ENCODE data around the gene HOXA13.

Gene HOXA13

DNA sequence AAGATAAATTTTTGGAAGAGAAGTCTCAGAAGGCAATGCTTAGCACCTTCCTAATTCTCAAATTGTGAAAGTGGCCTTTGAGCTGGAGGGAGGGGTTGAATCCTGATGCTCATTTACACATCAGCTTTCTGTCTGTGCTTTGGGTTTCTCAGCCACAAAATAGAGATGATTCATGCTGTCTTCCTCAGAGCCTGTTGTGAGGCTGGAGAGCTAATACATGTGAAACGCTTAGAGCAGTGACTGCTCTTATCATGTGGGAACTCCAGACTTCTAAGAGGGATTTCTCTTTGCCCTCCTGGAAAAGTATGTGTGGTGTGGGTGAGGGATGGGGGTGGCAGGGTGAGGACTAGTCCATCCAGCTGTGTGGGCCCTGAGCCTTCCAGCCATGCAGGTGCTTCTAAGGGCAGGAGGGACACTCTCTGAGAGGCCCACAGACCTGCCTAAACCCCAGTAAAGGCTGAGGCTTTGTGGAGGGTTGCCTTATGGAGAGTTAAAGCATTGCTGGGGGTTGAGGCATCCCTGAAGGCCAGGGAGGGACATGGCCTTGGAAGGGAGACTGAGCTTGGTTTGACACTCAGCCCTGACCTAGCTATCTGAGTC, 37.9 kb upstream of the HOXA13 start:
- no peak for DNase-seq (ENCODE audit: low spot score)

DNA sequence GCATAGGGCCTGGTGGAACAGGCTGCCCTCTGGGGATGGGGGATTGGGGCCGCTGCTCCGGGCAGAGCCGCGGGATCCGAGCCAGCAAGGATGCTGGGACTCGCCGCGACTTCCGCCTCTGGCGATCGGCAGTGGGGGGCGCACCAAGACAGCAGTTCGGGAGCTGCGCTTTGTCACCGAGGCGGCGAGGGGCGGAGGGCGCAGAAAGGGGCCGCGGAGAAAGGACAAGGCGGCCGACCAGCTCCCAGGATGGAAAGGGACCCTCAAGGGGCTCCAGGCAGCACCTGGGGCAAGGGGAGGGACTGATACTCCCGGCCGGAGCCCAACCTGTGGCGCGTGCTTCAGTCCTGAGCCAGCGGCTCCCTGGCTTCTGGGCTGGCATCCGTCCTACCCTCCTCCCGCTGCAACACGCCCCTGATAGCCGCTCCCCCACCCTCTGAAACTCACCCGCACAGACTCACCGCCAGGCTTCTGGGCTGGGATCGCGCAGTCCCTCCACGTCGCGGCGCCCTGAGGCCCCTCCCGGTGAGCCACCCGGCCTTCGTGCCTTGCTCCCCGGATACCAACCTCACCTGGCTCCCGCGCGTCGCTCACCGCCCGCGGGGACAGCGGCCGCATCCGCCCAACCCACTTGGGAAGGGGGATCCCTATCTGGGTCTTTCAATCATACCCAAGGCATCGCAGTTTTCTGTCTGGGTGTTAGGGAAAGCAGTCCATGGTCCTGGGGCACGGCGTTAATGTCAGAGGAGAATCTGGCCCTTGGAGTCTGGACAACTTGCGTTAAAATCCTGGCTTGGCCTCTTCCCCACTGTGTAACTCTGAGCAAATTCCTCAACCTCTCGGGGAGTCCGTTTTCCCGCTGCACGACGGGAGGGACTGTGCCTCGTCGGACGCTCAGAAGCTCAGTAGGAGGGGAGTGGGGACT, 35.8 kb upstream of the HOXA13 start:
- DNase-seq (ENCODE audit: low spot score), result no peak

DNA sequence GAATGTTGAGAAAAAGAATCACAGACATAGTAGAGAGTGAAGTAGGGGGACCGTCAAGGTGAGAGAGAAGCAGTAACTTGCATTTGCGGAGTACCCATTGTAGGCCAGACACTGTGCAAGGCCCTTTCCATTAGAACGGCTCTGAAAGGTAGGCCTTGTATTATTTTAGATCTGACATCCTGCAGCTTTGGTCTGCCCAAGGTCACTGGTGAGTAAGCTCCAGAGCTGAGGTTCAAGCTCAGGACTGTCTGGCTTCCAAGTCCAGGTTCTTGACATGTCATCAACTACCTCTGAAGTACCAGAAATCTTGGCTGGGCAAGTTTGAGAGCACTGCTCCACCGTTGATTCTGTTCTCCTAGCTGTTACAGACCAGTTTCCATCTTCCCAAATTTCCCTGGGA, 29.6 kb upstream of the HOXA13 start:
- no peak for DNase-seq (ENCODE audit: low spot score)

DNA sequence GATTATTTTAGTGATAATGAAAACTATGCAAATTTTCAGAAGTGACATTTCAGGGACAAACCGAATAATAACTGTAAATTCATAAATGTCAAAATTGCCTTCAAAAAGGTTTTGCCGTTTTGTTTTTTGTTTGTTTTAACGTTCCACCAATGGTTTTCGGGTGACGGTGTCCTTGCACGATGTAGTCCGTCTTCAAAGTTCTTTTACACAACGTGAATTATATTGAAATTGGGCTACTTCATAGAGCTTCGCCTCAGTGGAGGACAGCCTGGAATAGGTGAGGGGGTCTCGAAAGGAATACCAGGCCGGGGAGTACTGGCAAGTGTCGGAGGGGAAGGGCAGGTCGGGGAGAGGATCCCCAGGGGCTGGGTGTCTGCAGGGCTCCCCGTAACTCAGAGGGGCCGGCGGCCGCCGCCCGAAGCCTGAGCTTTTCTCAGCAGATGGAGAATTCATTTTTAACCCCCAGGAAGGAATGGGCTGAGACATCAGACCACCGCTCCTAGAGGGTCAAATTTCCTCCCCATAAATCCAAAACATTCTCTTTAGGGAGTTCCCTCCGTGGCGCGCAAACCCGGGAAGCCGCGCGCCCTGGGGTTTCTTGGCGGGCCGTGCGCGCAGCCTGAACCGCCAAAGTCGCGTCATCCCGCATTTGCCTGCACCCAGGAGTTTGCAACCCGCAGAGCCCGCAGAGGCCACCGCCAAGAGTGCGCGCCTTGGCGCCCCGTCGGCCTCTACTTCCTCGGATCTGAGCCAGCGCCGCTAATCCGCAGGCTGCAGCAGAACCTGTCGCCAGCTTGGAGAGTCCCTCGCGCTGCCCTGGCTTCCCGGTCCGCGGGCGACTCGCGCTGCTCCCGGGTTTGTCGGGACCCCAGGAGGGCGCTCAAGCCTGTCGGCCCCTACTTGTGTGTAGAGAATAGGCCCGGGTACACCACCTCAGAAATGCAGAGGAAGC, 25.4 kb upstream of the HOXA13 start:
- DNase-seq (ENCODE audit: low spot score), result no peak

DNA sequence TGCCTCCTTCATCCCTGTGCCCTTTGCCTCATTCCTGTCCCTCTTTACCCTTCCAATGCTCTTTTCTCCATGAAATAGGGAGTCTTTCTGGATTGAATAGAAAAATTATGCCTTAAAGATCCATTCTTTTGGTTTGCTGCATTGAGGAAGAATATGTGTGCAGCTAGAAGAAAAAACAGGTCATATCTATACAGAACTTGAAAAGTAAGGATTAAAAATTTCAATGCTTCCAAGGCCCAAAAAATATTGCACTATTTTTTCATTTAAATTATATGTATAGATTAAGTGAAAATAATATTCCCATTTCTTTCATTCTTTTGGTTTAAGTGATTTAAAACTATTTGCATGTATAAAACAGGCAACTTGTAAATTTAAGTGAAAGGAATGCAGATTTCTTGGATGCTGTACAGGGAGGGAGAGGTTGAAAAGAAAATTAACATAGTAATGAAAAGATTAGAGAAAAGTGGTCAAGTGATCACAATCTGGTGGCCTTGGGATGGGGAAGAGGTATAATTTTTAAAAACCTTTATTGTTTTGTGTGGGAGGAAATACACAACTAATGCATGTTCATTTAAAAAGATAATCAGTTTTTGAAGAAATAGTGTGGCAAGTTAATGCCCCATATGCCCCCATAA, 24.2 kb upstream of the HOXA13 start:
- DNase-seq (ENCODE audit: low spot score), result no peak

DNA sequence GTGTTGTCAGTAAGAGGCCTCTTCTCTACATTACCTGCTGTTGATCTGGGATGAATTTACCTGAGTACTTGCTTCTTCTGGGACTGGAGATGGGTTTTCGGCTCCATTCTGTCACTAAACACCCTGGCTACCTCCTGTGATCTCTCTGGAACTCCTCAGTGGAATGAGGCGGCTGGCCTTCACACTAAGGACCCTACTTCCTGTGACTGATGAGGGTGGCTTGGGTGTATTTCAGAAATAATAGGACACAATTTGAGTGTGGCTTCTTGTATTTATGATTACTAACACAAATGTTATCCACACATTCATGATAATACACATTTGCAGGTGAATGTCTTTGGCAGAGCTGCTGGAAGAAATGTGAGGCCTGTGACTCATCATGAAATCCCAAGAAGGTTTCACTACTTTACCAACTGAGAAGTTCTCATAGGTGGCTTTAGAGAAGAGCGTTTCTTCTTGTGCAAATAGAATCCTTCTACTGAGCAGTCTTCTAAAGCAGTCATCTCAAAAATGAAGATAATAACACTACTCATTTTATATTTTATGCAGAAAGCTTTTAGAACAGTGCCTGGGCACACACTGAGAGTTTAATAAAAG, 21.4 kb upstream of the HOXA13 start:
- DNase-seq (ENCODE audit: low spot score), result no peak

DNA sequence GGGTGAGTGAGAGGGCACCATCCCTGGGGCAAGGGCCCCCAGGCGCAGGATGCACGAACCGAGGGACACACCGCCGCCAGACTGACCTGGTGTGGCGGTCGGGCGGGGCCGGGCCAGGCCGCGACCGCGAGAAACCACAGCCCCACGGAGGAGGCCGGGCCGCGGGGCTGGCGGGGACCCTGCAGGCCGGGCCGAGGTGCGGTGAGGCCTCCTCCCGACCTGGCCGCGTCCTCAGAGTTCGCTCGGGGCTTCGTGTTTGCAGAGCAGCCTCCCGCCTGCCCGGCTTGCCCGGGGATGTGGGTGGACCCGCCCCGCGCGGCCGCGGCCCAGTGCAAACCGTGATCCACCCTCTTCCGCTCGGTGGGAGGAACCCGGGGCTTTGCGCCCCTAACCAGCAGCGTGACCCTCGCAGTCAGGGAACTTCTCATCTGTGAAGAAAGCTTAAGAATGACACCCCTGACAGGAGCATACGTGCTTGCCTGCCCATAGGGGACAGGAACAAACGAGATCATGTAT, 20.6 kb upstream of the HOXA13 start:
- no peak for DNase-seq (ENCODE audit: low spot score)

DNA sequence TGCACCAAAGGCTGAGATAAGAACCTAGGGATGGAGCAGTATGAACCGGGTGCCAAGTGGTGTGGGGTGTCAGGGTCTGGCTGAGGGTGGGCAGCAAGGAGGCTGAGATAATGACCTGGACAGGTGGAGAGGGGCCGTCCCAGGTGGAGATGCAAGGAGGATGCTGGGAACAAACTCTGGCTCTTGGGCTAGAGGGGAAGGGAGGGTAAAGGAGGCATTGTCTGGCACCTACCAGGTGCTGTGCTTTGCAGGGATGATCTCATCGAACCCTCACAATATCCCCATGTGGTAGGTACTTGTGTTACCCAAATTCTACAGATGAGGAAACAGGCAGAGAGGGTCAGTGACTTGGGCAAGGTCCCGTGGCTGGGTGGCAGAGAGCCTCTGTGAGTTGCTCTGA, 19.9 kb upstream of the HOXA13 start:
- DNase-seq (ENCODE audit: low spot score), result no peak

DNA sequence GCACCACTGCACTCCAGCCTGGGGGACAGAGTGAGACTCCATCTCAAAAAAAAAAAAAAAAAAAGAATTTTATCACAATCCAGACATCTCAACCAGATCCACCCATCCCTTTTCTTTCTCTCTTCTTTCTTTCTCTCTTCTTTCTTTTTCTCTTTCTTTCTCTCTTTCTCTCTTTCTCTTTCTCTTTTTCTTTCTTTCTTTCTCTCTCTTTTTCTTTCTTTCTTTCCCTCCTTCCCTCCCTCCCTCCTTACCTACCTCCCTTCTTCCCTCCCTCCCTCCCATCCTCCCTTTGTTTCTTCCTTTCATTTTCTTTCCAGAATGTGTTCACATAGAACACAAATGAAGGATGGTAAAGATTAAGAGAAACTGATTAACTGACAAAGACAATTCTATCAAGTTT, 18.1 kb upstream of the HOXA13 start:
- no peak for DNase-seq (ENCODE audit: low spot score)

DNA sequence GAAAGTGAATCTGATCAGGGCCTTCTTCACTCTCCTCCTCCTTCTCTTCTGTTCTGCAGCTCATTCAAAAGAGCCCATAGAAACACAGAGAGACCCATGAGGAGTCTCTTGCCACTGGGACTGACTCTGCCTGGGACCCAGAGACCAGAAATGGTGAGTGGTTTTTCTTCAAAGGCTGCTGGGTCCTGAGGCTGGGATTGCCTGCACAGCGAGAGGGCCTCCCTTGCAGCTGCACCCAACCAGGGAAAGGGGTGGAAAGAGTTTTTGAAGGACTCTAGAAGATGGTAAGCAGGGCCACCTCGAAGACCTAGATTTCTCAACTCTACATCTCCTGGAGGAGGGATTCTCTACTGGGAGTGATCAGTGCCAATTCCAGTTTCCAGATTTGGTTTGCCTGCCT, 15.5 kb upstream of the HOXA13 start:
- no peak for DNase-seq (ENCODE audit: low spot score)

DNA sequence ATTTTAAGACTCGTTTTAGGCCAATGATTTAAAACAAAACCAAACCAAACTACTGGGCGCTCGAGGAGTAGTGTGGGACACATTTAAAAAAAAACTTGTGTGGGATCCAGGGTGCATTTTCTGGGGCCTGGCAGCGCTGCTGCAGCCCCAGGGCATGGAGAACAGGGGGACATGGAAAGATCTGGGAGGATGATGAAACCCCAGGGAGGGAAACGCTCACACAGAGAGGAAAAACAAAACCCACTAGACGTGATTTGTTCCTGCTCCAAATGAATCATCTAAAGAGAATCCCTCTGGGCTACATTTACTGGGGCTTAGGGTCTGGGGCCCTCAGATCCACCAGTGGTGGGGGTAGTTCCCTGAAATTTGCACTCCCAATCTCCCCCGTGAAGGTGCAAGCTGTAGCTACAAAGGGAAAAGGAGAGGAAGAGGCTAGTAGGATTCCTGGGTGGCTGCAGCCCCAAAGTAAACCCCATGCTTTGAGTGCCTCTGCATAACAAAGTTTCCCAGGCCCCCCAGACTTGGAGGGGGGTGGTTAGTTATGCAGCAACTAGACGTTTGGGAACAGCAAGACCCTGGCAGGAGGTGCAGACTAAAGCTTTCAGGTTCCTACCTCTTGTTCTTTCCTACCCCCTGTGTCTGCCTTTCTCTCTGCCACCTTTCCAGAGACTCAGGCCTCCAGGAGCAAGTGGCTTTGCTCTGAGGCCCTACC, 14.5 kb upstream of the HOXA13 start:
- DNase-seq (ENCODE audit: low spot score), result no peak

DNA sequence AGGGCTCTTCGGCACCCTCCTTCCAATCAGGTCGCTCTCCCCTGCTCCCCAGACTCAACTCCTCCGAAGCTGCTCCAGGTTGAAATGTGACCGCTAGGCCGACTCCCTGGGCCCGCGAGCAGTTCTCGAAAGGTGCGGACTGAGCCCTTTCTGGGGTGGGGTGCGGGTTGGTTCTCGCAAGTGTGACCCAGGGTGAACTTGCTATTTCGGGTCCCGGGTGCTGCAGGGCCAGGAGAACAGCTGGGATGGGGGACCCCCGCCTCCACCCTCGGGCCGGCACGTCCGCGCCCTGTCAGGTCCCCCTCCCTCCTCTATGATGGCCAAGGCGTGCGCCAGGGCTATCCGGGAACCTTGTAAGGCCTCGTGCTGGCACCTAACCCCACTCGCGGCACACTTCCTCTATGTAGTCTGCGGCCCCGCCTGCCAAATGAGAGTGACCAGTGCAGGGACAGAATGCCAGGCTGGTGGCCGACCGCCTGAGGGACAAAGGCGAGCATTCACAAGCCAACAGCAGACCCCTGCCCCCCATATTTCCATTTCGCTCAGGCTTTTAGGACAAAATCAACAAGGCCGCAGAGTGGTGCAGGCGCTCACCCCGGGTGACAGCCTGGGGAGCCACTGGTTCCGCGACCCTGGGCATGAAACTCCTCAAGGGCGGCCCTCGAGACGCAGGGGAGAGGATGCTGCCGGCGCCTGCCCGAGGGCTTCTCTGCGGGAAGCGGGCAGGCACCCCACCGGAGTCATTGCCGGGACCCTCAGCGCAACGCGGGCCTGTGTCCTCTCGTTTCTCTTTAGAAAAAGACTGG, 13.7 kb upstream of the HOXA13 start:
- no peak for DNase-seq (ENCODE audit: low spot score)

DNA sequence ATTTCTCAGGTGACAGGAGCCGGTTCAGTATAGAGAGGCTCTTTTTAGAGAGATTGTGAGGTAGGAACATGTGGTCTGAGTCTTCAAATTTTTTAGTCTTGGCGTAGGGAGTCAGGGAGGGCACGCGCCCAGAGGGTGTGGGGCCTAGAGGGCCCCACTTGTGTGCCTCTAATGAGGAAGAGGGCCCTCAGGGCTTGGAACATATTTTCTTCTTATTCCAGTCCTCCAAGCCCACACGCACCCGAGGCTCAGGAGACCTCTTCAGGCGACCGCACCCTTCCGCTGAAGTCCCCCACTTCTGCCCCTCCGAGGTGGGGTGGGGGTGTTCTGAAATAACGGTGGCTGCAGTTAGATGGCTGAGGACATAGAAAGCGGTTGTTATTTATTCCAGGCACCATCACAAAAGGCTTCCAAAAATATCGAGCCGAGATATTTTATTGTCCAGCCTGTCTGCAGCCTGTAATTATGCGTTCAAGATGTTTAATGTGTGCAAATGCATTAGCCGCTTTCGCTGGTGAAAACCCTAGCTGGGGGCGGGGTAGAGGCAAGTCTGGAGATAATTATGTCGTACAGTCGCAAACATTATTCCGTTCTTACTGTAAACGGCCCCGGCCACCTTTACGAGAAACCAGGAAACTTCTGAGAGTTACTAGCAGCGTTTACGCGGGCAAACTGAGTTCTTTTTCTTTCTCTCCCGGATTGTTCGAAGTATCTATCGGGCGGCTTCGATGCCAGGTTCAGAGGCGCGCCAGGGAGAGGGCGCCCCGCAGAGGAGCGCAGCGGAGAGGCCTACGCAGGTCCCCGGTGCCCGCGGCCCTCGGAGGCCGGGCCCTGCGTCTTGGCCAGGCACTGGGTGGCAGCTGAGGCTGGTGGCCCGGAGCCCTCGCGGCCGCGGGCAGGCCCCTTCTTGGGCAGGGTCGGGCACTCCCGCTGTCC, 12.9 kb upstream of the HOXA13 start:
- DNase-seq (ENCODE audit: low spot score), result no peak

DNA sequence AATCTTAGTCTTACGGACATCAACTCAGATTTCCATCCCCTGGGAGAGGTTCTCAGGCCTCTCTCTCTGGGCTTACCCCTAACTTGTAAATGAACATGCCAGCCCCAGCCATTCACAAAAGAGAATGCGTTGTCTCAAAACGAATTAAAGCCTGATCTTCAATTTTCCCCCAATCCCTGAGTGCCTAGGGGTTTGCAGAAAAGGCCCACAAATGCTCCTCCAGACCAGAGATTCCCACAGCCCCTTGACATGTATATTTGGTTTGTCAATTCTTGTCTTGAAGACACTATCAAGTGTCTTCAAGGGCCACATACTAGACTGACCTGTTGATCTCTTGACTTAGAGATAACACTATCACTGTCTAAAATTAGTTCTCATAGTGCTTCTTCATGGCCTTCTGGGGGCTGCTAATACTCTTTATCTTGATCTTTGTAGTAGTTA, 11.9 kb upstream of the HOXA13 start:
- no peak for DNase-seq (ENCODE audit: low spot score)

DNA sequence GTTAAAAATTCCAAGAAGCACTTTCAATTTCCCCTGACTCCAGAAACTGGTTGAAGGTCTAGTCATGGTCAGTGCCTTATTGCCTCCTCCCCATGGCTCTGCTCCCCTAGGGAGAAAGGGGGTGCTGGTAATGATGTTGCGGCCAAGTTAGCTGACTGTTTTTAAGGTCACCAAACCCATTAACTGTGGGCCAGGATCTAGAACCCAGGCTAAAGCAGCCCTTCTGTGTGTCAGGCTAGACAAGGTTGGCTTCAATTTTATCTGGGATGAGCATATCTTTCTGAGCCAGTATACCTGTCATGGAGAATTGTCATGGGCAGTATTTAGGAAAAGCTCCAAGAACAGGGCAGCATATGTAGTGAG, 11.2 kb upstream of the HOXA13 start:
- no peak for DNase-seq (ENCODE audit: low spot score)

DNA sequence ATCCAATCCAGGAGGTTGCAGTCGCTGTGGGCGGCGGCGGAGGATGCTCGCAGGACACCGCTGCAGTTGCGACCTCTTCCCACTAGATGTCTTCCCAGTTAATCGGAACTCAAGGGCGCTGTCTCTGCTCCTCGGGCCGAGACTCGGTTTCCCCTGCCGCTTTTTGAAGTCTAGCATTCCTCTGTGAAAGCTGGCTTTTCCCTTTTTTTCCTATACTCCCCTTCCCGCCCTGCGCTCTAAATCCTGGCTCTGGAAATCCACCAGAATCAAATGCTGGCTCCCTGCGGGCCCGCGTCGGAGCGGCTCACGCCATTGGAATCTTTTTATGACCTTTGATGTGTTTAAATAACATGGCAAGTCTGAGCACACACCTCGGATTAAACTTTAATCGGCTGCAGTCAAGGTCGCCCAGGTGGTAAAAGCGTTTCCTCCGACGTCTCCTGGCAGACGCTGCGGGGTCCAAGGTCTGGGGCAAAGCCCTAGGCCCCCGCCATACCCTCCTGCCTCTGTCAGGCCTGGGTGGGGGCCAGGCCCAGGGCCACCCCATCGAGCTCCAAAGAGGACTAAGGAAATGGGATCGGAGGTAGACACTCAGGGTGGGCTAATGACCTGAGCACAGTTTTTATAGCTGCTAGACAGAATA, 10.7 kb upstream of the HOXA13 start:
- DNase-seq (ENCODE audit: low spot score), result no peak

DNA sequence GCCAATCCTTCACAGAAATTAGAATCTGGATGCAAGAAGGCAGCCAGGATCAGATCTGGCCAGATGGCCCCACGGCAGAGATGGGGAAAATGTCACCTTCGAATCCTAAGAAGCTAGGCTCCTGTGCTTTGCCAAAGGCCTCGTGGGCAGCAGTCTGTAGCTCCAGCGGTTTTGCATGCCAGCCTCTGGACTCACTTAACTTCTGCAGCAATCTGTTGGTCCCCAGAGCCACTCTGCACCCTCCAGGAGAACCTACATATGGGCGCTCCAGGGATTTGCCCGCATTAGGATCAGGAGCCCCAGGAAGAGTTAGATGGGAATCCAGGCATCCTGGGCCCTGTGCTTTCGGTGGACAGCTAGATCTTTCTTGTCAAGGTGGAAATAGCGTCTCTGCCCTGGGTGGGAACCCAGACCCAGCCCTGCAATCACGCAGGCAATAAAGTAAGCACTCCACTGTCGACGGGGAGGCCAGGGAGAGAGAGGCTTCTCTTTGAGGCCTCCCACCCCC, 10.1 kb upstream of the HOXA13 start:
- DNase-seq (ENCODE audit: low spot score), result no peak

DNA sequence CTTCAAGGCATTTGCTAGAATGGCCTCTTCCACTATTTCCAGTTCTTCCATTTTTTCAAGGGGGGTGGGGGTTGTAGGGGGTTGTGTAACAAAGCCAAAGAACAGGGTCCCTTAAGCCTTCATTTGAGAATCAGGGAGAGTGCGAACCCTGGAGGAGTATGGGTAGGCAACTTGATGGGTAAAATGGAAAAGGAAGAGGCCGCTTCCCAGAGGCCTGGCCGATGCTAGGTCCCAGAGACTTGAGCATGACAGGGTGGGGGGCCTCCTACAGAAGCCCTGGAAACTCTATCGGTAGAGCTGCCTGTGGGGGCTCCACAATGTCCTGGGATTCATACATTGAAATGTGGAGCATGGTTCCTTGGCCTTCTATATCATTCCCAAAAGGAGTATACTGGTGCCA, 9.1 kb upstream of the HOXA13 start:
- DNase-seq (ENCODE audit: low spot score), result no peak
